Esophagus squamous epithelium (tissue), 4 donors: ENCODE results near the gene TRIP12.

Experiments used
- CTCF ChIP-seq, 6 experiments: fragments of 450-650 bp in 4 of 6; fragments of 200-600 bp in 2 of 6; sonication (generic) in 2 of 6; IDR thresholded peaks; one replicate each; pipeline ENCODE4 v1.5.1; 2016 to 2019; ENCODE audit warnings: antibody characterized with exemption in 6 of 6, mild to moderate bottlenecking in 4 of 6, moderate library complexity in 4 of 6
- POLR2A ChIP-seq, 4 donors: fragments of 450-650 bp; IDR thresholded peaks; one replicate each; pipeline ENCODE4 v1.6.1; 2017; ENCODE audit warnings: antibody characterized with exemption in 4 of 4, mild to moderate bottlenecking in 4 of 4, moderate library complexity in 3 of 4

DNA sequence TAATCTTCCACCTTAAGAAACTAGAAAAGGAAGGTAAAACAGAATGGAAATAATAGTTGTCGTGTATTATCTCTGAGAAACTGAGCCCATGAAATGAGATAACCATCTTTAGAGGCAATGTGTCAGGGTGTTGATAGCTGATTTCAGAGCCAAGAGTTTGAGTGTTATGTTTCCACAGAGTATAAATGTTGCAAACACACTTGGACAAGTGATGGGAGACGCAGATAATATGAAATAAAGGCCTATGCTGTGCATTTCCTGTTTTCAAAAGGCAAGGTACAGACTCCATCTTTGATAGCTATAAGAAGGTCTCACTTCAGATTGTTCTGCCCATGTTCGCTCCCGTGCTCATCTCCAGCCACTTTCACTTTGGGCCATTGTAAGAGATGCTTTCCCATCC, 181.5 kb downstream of the TRIP12 start:
- TF ChIP-seq CTCF (IDR thresholded peaks at IDR 0.05), result no peak
- TF ChIP-seq POLR2A (IDR thresholded peaks at IDR 0.05), result no peak
